KG1 (cell line): ENCODE data around the gene PLBD2.

ENCODE experiments used
- DNase-seq: peaks from one replicate; lab custom pipeline; 2025; lab: John Stamatoyannopoulos, UW

The PLBD2 gene

GRCh38 chr12:113369391-113369985, 11.1 kb downstream of the PLBD2 start:
- DNase-seq: no peak

- no peak for DNase-seq
Observed at GRCh38 chr12:113370923-113371682, 12.7 kb downstream of the PLBD2 start.

GRCh38 chr12:113371808-113372207, 13.4 kb downstream of the PLBD2 start:
- DNase-seq: no peak

- no peak for DNase-seq
Observed at GRCh38 chr12:113372371-113372770, 14.0 kb downstream of the PLBD2 start.

GRCh38 chr12:113373440-113373839, 15.1 kb downstream of the PLBD2 start:
- DNase-seq: no peak

- no peak for DNase-seq
Observed at GRCh38 chr12:113373969-113374368, 15.6 kb downstream of the PLBD2 start.

- no peak for DNase-seq
Observed at GRCh38 chr12:113374823-113375428, 16.5 kb downstream of the PLBD2 start.

GRCh38 chr12:113378291-113378690, 19.9 kb downstream of the PLBD2 start:
- DNase-seq: no peak

- no peak for DNase-seq
Observed at GRCh38 chr12:113381220-113381619, 22.8 kb downstream of the PLBD2 start.

- no peak for DNase-seq
Observed at GRCh38 chr12:113382206-113382605, 23.8 kb downstream of the PLBD2 start.

GRCh38 chr12:113384778-113385177, 26.4 kb downstream of the PLBD2 start:
- DNase-seq: no peak

GRCh38 chr12:113385282-113385882, 27.0 kb downstream of the PLBD2 start:
- DNase-seq: no peak

- no peak for DNase-seq
Observed at GRCh38 chr12:113386866-113387566, 28.6 kb downstream of the PLBD2 start.

- no peak for DNase-seq
Observed at GRCh38 chr12:113387631-113388030, 29.2 kb downstream of the PLBD2 start.

- no peak for DNase-seq
Observed at GRCh38 chr12:113388351-113388750, 30.0 kb downstream of the PLBD2 start.

- DNase-seq: no peak
Observed at GRCh38 chr12:113390064-113391043, 32.0 kb downstream of the PLBD2 start.

- no peak for DNase-seq
Observed at GRCh38 chr12:113391145-113391544, 32.8 kb downstream of the PLBD2 start.

- no peak for DNase-seq
Observed at GRCh38 chr12:113391650-113392337, 33.4 kb downstream of the PLBD2 start.

GRCh38 chr12:113392520-113392919, 34.1 kb downstream of the PLBD2 start:
- no peak for DNase-seq

GRCh38 chr12:113392988-113393579, 34.7 kb downstream of the PLBD2 start:
- no peak for DNase-seq
